Progenitor cell of endocrine pancreas (in vitro differentiated cells): ENCODE measurements around the gene SLC49A3. TPM values are rescaled to one million over a fixed set of nuclear protein-coding genes. Genes with fewer than 3 reads are reported as not detected.
A peak's percentile ranks its signal among the peaks of the same experiment; 100 is the strongest.

Experiments used
- DNase-seq: peaks from one replicate; pipeline ENCODE4 v3.0.0; 2021; ENCODE audit warnings: low spot score; ENCODE audit not compliant: unreplicated experiment
- H3K27ac Mint-ChIP-seq: 2 replicates; pipeline ENCODE4 v1.8.0; 2021; ENCODE audit warnings: mild to moderate bottlenecking, moderate library complexity, mixed read lengths
- H3K27me3 Mint-ChIP-seq: 2 replicates; pipeline ENCODE4 v1.8.0; 2021; ENCODE audit warnings: mixed read lengths
- H3K36me3 Mint-ChIP-seq: 2 replicates; pipeline ENCODE4 v1.8.0; 2022; ENCODE audit warnings: mixed read lengths; ENCODE audit not compliant: insufficient read depth
- H3K4me1 Mint-ChIP-seq: 2 replicates; pipeline ENCODE4 v1.8.0; 2021; ENCODE audit warnings: low read depth, mixed read lengths
- H3K4me3 Mint-ChIP-seq: 2 replicates; pipeline ENCODE4 v1.8.0; 2021; ENCODE audit warnings: low read depth, mild to moderate bottlenecking, moderate library complexity, mixed read lengths
- H3K9me3 Mint-ChIP-seq: 2 replicates; pipeline ENCODE4 v1.8.0; 2021; ENCODE audit warnings: low read depth, mixed read lengths
- total RNA-seq: library from RNA; stranded (reverse); gene quantifications from 2 replicates; pipeline ENCODE4 v1.2.1, GENCODE V29; 2021
- TF ChIP-seq, protein P1 (sequence below): fragments of 200-600 bp; sonication (generic); IDR thresholded peaks from one replicate; pipeline ENCODE4 v1.5.0; 2021; ENCODE audit warnings: antibody characterized with exemption, mild to moderate bottlenecking; ENCODE audit not compliant: unreplicated experiment

SLC49A3 gene
- total RNA-seq, 1 donor from 2014 or later = 13.1 TPM

DNA sequence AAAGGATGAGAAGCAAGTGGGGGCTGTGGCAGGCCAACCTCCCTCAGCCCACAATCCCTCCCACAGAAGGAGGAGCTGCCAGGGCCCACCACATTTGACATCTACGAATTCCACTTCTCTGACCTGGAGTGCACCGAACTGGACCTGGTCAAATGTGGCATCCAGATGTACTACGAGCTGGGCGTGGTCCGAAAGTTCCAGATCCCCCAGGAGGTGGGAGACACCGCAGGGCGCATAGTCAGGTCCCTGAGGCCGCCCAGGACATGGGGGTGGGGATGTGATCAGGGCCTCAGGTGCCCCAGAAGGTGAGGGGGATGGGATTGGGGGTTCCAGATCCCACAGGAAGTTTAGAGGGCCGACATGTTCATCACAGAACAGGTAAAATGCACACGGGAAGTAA, 28.6 kb downstream of the SLC49A3 start:
- TF ChIP-seq, protein P1, sequence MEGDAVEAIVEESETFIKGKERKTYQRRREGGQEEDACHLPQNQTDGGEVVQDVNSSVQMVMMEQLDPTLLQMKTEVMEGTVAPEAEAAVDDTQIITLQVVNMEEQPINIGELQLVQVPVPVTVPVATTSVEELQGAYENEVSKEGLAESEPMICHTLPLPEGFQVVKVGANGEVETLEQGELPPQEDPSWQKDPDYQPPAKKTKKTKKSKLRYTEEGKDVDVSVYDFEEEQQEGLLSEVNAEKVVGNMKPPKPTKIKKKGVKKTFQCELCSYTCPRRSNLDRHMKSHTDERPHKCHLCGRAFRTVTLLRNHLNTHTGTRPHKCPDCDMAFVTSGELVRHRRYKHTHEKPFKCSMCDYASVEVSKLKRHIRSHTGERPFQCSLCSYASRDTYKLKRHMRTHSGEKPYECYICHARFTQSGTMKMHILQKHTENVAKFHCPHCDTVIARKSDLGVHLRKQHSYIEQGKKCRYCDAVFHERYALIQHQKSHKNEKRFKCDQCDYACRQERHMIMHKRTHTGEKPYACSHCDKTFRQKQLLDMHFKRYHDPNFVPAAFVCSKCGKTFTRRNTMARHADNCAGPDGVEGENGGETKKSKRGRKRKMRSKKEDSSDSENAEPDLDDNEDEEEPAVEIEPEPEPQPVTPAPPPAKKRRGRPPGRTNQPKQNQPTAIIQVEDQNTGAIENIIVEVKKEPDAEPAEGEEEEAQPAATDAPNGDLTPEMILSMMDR = no peak
- DNase-seq = no peak
- Mint-ChIP-seq H3K4me3 (no peak overlapping the region), H3K27ac (no peak overlapping the region), H3K27me3 (no peaks in the 10 kb centered on the region), H3K4me1 (no peaks in the 10 kb centered on the region), H3K36me3 (peaks cover 7% of the 10 kb centered on the region), H3K9me3 (no peaks in the 10 kb centered on the region)

DNA sequence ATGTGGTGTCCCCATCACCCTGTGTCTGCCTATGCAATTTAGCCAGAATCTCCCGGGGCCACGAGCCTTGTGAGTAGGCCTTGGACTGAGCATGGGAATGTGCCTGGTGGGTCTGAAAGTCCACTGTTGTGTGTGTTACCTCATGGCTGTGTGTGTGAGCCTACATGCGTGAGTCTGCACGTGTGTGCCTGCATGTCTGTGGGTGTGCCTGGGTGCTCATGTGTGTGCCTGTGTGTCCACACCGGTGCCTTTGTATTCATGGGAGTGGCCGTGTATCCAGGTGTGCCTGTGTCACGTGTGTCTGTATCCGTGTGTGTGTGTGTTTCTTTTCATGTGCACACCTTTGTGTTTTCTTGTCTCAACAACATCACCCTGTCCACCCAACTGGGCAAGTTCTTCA, 29.1 kb downstream of the SLC49A3 start:
- no peak overlapping the region for H3K4me3 Mint-ChIP-seq
- H3K27ac Mint-ChIP-seq = no peak overlapping the region
- no peak for DNase-seq
- no peaks in the 10 kb centered on the region for H3K27me3 Mint-ChIP-seq
- TF ChIP-seq, protein P1 = no peak
- H3K9me3 Mint-ChIP-seq = no peaks in the 10 kb centered on the region
- peaks cover 7% of the 10 kb centered on the region for H3K36me3 Mint-ChIP-seq
- H3K4me1 Mint-ChIP-seq = no peaks in the 10 kb centered on the region

DNA sequence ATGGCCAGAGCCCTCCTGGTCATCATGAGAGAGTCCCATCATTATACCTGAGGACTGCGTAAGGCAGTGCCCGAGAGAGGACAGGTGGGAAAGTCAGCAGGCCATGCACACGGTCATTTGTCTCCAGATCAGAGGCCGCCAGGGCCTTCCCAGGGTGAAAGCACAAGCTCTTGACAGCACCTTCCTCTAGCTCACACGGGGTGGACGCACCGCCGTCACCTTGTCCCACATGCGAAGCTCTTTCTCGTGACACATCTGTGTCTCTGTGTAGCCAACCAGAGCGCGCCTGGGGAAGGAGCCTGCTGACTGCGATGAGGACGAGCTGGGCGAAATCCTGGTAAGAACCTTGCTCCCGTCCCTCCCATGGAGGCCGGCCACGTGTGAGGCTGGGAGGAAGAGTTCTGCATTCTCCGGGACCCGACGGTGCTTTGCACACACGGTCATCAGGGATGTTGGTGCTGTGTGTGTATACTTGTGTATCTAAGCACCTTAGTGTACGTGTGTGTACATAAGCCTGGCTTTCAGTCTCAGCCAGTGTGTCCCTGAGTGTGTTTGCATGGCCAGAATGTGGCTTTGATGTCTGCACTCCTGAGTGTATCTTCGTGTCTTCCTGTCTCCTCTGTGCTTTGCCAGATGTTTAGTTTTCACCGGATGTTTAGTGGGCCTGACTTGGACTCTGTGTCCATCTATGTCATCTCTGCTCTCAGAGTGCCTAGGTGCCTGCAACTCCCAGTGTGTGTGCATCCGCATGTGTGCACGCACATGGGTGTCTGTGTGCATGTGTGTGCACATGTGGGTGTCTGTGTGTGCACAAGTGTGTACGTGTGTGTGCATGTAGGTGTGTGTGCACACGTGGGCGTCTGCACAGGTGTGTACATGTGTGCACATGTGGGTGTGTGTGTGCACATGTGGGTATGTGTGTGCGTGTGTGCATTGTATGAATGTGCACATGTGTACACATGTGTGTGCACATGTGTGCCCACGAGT, 30.0 kb downstream of the SLC49A3 start:
- DNase-seq = no peak
- Mint-ChIP-seq H3K9me3 (no peaks in the 10 kb centered on the region), H3K4me1 (no peaks in the 10 kb centered on the region), H3K4me3 (no peak overlapping the region), H3K27me3 (no peaks in the 10 kb centered on the region), H3K36me3 (peaks cover 7% of the 10 kb centered on the region), H3K27ac (peak overlapping the region; percentile 20)
- TF ChIP-seq, protein P1 = no peak

DNA sequence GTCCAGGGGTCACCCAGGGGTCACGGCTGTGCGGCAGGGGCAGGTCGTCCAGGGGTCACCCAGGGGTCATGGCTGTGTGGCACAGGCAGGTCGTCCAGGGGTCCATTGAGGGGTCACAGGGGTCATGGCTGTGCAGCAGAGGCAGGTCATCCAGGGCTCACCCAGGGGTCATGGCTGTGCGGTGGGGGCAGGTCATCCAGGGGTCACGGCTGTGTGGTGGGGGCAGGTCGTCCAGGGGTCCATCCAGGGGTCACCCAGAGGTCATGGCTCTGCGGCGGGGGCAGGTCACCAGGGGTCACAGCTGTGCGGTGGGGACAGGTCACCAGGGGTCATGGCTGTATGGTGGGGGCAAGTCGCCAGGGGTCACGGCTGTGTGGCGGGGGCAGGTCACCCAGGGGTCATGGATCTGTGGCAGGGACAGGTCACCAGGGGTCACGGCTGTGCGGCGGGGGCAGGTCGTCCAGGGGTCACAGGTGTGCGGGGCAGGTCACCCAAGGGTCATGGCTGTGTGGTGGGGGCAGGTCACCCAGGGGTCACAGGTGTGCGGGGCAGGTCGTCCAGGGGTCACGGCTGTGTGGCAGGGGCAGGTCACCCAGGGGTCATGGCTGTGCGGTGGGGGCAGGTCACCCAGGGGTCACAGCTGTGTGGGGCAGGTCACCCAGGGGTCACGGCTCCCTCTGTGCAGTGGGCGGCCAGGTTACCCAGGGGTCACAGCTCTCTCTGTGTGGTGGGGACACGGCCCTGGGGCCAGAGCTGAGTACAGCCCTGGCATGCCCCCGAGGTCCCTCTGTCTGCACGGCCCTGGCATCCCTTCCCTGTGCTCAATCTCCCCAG, 30.9 kb downstream of the SLC49A3 start:
- Mint-ChIP-seq H3K9me3 (no peaks in the 10 kb centered on the region), H3K27me3 (no peaks in the 10 kb centered on the region), H3K4me3 (no peak overlapping the region), H3K27ac (peak overlapping the region; percentile 20), H3K4me1 (no peaks in the 10 kb centered on the region), H3K36me3 (peaks cover 7% of the 10 kb centered on the region)
- TF ChIP-seq, protein P1 = no peak
- no peak for DNase-seq

DNA sequence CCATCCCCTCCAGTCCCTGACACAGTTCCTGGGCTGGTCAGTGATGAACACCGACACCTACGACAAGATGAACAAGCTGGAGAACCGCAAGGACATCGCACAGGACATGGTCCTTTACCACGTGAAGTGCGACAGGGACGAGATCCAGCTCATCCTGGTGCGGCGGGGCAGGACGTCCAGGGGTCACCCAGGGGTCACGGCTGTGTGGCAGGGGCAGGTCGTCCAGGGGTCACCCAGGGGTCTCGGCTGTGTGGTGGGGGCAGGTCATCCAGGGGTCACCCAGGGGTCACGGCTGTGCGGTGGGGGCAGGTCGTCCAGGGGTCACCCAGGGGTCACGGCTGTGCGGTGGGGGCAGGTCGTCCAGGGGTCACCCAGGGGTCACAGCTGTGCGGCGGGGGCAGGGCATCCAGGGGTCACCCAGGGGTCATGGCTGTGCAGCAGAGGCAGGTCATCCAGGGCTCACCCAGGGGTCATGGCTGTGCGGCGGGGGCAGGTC, 31.6 kb downstream of the SLC49A3 start:
- H3K27me3 Mint-ChIP-seq = no peaks in the 10 kb centered on the region
- H3K36me3 Mint-ChIP-seq = peaks cover 7% of the 10 kb centered on the region

More for the DNA sequence above, 31.6 kb downstream of the SLC49A3 start:
- Mint-ChIP-seq H3K4me3 (no peak overlapping the region), H3K27ac (no peak overlapping the region), H3K4me1 (no peaks in the 10 kb centered on the region), H3K9me3 (no peaks in the 10 kb centered on the region)
- no peak for DNase-seq
- TF ChIP-seq, protein P1 = no peak
